Karpas-422 (cell line): ENCODE results near the gene KPNB1. TPM values are rescaled to one million over a fixed set of nuclear protein-coding genes. Genes with fewer than 3 reads are reported as not detected.

ENCODE experiments used
- DNase-seq: peaks from one replicate; pipeline ENCODE4 v3.0.0-alpha.2; 2015
- H2AFZ ChIP-seq: fragments of 200-600 bp; sonication (generic); 2 replicates; pipeline ENCODE4 v1.6.1; 2014; ENCODE audit warnings: antibody characterized with exemption, low read length, mixed read lengths
- H3K27ac ChIP-seq: fragments of 200-600 bp; sonication (generic); 2 replicates; pipeline ENCODE4 v1.5.1; 2014; ENCODE audit warnings: mild to moderate bottlenecking, low read length, moderate library complexity
- H3K27me3 ChIP-seq: fragments of 200-600 bp; sonication (generic); 2 replicates; pipeline ENCODE4 v1.6.1; 2014; ENCODE audit warnings: low read length, mixed read lengths
- H3K36me3 ChIP-seq: fragments of 200-600 bp; sonication (generic); 2 replicates; pipeline ENCODE4 v1.6.1; 2014; ENCODE audit warnings: low read length, mixed read lengths; ENCODE audit not compliant: insufficient read depth
- H3K4me1 ChIP-seq: fragments of 200-600 bp; sonication (generic); 2 replicates; pipeline ENCODE4 v1.6.1; 2014; ENCODE audit warnings: mild to moderate bottlenecking, low read length, mixed read lengths
- H3K4me2 ChIP-seq: fragments of 200-600 bp; sonication (generic); 2 replicates; pipeline ENCODE4 v1.6.1; 2014; ENCODE audit warnings: low read length, low read depth, mild to moderate bottlenecking; ENCODE audit not compliant: poor library complexity, severe bottlenecking
- H3K4me3 ChIP-seq: fragments of 200-600 bp; sonication (generic); 2 replicates; pipeline ENCODE4 v1.5.1; 2014; ENCODE audit warnings: mild to moderate bottlenecking, antibody characterized with exemption, low read length, mixed read lengths
- H3K79me2 ChIP-seq: fragments of 200-600 bp; sonication (generic); 2 replicates; pipeline ENCODE4 v1.6.1; 2014; ENCODE audit warnings: mild to moderate bottlenecking, low read length, mixed read lengths
- H3K9ac ChIP-seq: fragments of 200-600 bp; sonication (generic); 2 replicates; pipeline ENCODE4 v1.6.0; 2014; ENCODE audit warnings: low read length
- H3K9me2 ChIP-seq: fragments of 200-600 bp; sonication (generic), shearing (Covaris generic); replicated peaks from 2 replicates; pipeline ENCODE4 v1.6.0; 2014; ENCODE audit warnings: mild to moderate bottlenecking, low read length, moderate library complexity; ENCODE audit not compliant: insufficient read depth
- H3K9me3 ChIP-seq: fragments of 300-700, 200-600 bp; sonication (generic); 2 replicates; pipeline ENCODE4 v1.6.1; 2014; ENCODE audit warnings: low read length, mixed read lengths
- H4K20me1 ChIP-seq: fragments of 200-600 bp; sonication (generic); 2 replicates; pipeline ENCODE4 v1.6.1; 2014; ENCODE audit warnings: mild to moderate bottlenecking, antibody characterized with exemption, low read length, low read depth; ENCODE audit not compliant: insufficient read depth
- total RNA-seq: library from RNA; depleted of rRNA; stranded (reverse); fragments of >200 nt; shearing (Covaris generic); gene quantifications from 2 replicates; pipeline ENCODE4 v1.2.3, GENCODE V29; 2014; ENCODE audit warnings: low replicate concordance

Gene KPNB1
- total RNA-seq, 1 experiment from 2014 or later, result 184 TPM

DNA sequence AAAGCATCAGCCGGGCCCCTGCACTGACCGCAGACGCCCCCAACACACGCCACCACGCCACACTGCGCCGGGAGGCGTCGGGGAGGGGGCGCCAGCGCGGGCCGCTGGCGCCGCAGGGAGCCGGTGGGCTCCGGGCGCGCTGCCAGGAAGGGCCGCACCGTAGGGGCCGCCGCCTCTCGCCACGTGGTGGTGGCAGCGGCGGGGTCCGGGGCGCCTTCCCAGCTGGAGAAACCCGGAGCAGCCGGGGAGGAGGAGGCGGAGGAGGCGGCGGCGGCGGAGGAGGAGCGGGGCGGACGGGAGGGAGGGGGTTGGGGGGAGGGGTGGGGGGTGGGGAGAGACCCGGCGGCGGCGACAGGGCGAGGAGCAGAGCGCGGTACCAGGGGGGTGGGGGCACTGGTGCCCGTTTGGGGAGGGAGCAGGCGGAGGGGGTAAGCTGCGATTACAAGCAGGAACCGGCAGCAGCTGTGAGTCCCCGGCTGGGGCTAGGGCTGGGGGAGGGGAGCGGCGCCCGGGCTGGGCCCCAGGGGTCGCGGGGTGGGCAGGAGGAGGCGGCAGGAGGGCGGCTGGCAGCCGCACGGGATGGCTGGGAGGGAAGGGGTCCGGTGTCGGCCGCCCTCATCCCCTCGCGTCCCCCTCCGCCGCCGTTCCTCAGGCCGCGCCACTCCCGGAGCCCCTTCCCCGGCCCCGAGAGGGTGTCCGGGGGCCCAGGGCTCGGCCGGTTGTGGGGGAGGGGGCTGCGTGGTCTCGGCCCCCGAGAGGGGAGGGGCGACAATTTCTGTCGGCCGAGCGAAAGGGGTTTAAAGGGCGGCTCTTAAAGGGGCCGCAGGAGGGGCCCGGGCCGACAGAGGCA, 44.2 kb downstream of the KPNB1 start, which contains the start of gene TBKBP1:
Gene TBKBP1 (plus strand): TSS at position 431 of the 850 bp plus-strand sequence. CDS start 1,952 bp downstream, outside the sequence.
- no peaks in the 10 kb centered on the region for H3K36me3 ChIP-seq
- no peaks in the 10 kb centered on the region for H3K9me3 ChIP-seq
- no peaks in the 10 kb centered on the region for H3K27me3 ChIP-seq
- H2AFZ ChIP-seq, result 0 out of 2 replicates have a peak within 1 kb of the TSS, but pooled peaks have one; percentile 51
- peak within 1 kb of the TSS; percentile 78 for H3K4me2 ChIP-seq
- no peaks in the 10 kb centered on the region for H4K20me1 ChIP-seq
- H3K27ac ChIP-seq, result no peak within 1 kb of the TSS
- peaks cover 16% of the 10 kb centered on the region for H3K4me1 ChIP-seq
- H3K79me2 ChIP-seq, result no peaks in the 10 kb centered on the region
- H3K4me3 ChIP-seq, result peak within 1 kb of the TSS; percentile 62
- DNase-seq, result no peak
- peak within 1 kb of the TSS; percentile 58 for H3K9ac ChIP-seq
- H3K9me2 ChIP-seq, result no peaks in the 10 kb centered on the region

DNA sequence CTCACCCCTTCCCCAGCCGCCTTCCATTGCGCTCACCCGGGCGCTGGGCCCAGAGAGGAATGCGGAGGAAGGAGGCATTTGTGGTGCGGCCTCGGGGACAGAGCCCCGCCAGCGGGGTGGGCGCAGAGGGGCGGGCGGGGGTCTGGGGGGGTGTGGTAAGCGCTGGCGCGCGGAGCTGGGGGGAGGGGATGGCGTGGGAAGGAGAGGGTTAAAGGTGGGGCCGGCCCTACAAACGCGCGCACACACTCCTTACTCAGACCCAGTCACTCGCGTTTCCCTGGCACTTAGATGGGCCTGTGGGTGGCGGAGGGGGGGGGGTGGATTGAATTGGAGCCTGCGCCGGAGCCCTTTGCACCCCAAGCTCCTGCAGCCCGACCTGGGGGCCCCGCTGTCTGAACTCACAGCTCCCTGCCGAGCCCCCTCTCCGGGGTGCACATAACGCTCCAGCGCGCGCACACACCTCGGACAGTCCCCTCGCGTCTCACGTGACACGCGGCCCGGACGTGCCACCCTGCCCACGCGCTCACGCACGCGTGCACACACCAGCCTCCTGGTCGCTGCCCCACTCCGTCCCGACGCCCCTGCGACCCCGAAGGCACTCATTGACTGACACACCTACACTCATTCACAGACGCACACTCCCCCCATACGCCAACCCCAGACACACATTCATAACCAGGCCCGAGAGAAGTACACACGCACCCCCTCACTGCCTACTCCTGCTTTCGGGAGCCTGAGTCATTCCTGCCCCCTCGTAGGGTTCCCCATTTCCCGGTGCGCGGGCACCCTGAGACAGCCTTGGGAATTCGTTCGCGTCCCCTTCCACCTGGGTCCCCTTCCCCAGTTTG, 45.1 kb downstream of the KPNB1 start:
- H3K9ac ChIP-seq, result no peak overlapping the region
- H2AFZ ChIP-seq, result no peak overlapping the region

GRCh38 chr17:47695429-47696376, 46.0 kb downstream of the KPNB1 start:
- H3K4me3 ChIP-seq, result no peak overlapping the region
- DNase-seq, result no peak
- H3K36me3 ChIP-seq, result no peaks in the 10 kb centered on the region
- no peak overlapping the region for H3K27ac ChIP-seq
- 0 out of 2 replicates have a peak, but pooled peaks cover 3% of the 10 kb centered on the region for H4K20me1 ChIP-seq
- no peaks in the 10 kb centered on the region for H3K9me2 ChIP-seq
- H3K4me1 ChIP-seq, result peaks cover 16% of the 10 kb centered on the region
- no peak overlapping the region for H2AFZ ChIP-seq
- H3K27me3 ChIP-seq, result no peaks in the 10 kb centered on the region
- H3K9ac ChIP-seq, result no peak overlapping the region
- H3K79me2 ChIP-seq, result no peaks in the 10 kb centered on the region
- no peaks in the 10 kb centered on the region for H3K9me3 ChIP-seq
- no peak overlapping the region for H3K4me2 ChIP-seq

More for the DNA sequence above, 45.1 kb downstream of the KPNB1 start:
- H3K9me2 ChIP-seq, result no peaks in the 10 kb centered on the region
- H3K36me3 ChIP-seq, result no peaks in the 10 kb centered on the region
- H3K4me2 ChIP-seq, result peak overlapping the region; percentile 53
- H3K4me3 ChIP-seq, result peak overlapping the region; percentile 60; the same call in 1 of the 2 replicates
- H3K79me2 ChIP-seq, result no peaks in the 10 kb centered on the region
- no peaks in the 10 kb centered on the region for H3K9me3 ChIP-seq
- H3K27me3 ChIP-seq, result no peaks in the 10 kb centered on the region
- 0 out of 2 replicates have a peak, but pooled peaks cover 3% of the 10 kb centered on the region for H4K20me1 ChIP-seq
- H3K4me1 ChIP-seq, result peaks cover 16% of the 10 kb centered on the region
- DNase-seq, result no peak
- no peak overlapping the region for H3K27ac ChIP-seq

GRCh38 chr17:47696717-47697642, 47.3 kb downstream of the KPNB1 start:
- no peak overlapping the region for H3K27ac ChIP-seq
- no peak overlapping the region for H3K9ac ChIP-seq
- H3K36me3 ChIP-seq, result no peaks in the 10 kb centered on the region
- no peak overlapping the region for H2AFZ ChIP-seq
- H3K27me3 ChIP-seq, result no peaks in the 10 kb centered on the region
- DNase-seq, result no peak
- H3K9me2 ChIP-seq, result no peaks in the 10 kb centered on the region
- H4K20me1 ChIP-seq, result 0 out of 2 replicates have a peak, but pooled peaks cover 3% of the 10 kb centered on the region
- no peaks in the 10 kb centered on the region for H3K9me3 ChIP-seq
- no peaks in the 10 kb centered on the region for H3K79me2 ChIP-seq
- no peak overlapping the region for H3K4me2 ChIP-seq
- no peak overlapping the region for H3K4me3 ChIP-seq
- H3K4me1 ChIP-seq, result peaks cover 16% of the 10 kb centered on the region

GRCh38 chr17:47697906-47698711, 48.4 kb downstream of the KPNB1 start:
- Histone ChIP-seq H3K36me3 (no peaks in the 10 kb centered on the region), H3K9me2 (no peaks in the 10 kb centered on the region), H3K9ac (no peak overlapping the region), H2AFZ (no peak overlapping the region), H3K27ac (no peak overlapping the region), H3K27me3 (no peaks in the 10 kb centered on the region), H3K4me1 (peaks cover 14% of the 10 kb centered on the region), H3K9me3 (no peaks in the 10 kb centered on the region), H3K79me2 (no peaks in the 10 kb centered on the region), H4K20me1 (0 out of 2 replicates have a peak, but pooled peaks cover 3% of the 10 kb centered on the region), H3K4me2 (no peak overlapping the region), H3K4me3 (no peak overlapping the region)
- DNase-seq, result no peak

DNA sequence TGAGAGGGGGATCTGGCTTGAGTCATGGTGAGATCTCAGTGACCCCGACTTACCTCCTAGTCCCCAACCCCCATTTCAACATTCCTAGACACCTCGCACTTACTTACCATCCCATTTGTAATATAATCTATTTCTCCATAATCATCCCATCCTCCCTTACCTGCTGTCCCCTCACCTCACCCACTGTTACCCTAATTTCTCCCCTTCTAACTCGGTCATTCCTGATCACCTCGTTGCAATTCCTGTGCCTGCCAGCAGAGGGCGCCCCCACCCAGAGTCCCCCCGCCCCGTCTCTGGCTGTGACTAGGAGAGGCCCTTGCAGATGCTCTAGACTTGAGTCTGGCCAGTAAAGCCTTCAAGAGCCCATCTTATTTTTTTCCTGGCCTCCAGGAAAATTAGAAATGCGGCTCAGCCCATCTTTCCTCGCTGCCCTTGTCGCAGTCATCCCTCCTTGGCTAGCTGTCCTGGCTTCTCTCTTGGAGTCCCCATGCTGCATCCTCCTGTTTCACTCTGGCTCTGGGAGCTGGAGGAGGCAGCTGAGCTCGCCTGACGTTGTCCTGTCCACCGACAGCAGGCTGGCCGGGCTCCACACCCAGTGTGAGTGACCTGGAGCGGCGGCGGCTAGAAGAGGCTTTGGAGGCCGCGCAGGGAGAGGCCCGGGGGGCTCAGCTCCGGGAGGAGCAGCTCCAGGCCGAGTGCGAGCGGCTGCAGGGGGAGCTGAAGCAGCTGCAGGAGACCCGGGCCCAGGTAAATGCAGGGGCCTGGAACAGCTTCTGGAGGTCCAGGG, 49.2 kb downstream of the KPNB1 start:
- Histone ChIP-seq H3K27me3 (no peaks in the 10 kb centered on the region), H3K4me2 (no peak overlapping the region), H2AFZ (no peak overlapping the region), H3K27ac (no peak overlapping the region), H3K9me2 (no peaks in the 10 kb centered on the region), H3K4me3 (no peak overlapping the region), H3K79me2 (no peaks in the 10 kb centered on the region), H3K36me3 (no peaks in the 10 kb centered on the region), H3K4me1 (peaks cover 9% of the 10 kb centered on the region), H3K9ac (no peak overlapping the region), H4K20me1 (0 out of 2 replicates have a peak, but pooled peaks cover 3% of the 10 kb centered on the region), H3K9me3 (no peaks in the 10 kb centered on the region)
- DNase-seq, result peak; percentile 90
